B cell (primary cell): ENCODE data around the gene FYN. TPM values are rescaled to one million over a fixed set of nuclear protein-coding genes. Genes with fewer than 3 reads are reported as not detected.

Source experiments
- ATAC-seq: fragments of 200-7000 bp; cut with Tn5 transposase; one replicate; pipeline ENCODE4 v1.10.0; 2021; ENCODE audit warnings: low read depth, mild to moderate bottlenecking, moderate number of reproducible peaks, moderate library complexity
- CTCF ChIA-PET: fragments of 350-600 bp; sonication (Branson Sonifier 250); formaldehyde crosslinking; loops from one replicate; lab custom pipeline; 2021; ENCODE audit warnings: antibody characterized with exemption, inconsistent platforms; lab: Charles Lee
- POLR2A ChIA-PET: fragments of 350-600 bp; sonication (Branson Sonifier 250); formaldehyde crosslinking; loops from one replicate; lab custom pipeline; 2021; ENCODE audit warnings: antibody characterized with exemption; lab: Charles Lee
- DNase-seq: peaks from one replicate; pipeline ENCODE4 v3.0.0; 2013
- H2AFZ ChIP-seq: 2 replicates; pipeline ENCODE4 v1.6.1; 2012; ENCODE audit warnings: mild to moderate bottlenecking, low read depth, low read length; ENCODE audit not compliant: insufficient read depth, poor library complexity, severe bottlenecking
- H3K27ac ChIP-seq, 2 donors: 1 replicate in 1 of 2; 2 replicates in 1 of 2; pipeline ENCODE4 v1.5.1; 2012 to 2013; ENCODE audit warnings: low read length in 2 of 2, mild to moderate bottlenecking in 2 of 2, moderate library complexity in 1 of 2
- H3K27me3 ChIP-seq, 4 experiments: fragments of 200-600 bp in 1 of 4; sonication (generic) in 1 of 4; replicated peaks in 1 of 4; 1 replicate in 2 of 4; 2 replicates in 2 of 4; pipeline versions ENCODE4 v1.6.1 to v1.7.0; 2013 to 2016; ENCODE audit warnings: low read length in 3 of 4, mild to moderate bottlenecking in 2 of 4, mixed read lengths in 1 of 4, moderate library complexity in 1 of 4; ENCODE audit not compliant: insufficient read depth in 4 of 4, control insufficient read depth in 3 of 4; ENCODE audit errors: control extremely low read depth in 1 of 4
- H3K36me3 ChIP-seq, 2 experiments: replicated peaks in 1 of 2; 1 replicate in 1 of 2; 2 replicates in 1 of 2; pipeline versions ENCODE4 v1.6.1 to v1.7.1; 2013; ENCODE audit warnings: low read length in 1 of 2; ENCODE audit not compliant: insufficient read depth in 2 of 2, control insufficient read depth in 1 of 2; ENCODE audit errors: control extremely low read depth in 1 of 2, extremely low read depth in 1 of 2
- H3K4me1 ChIP-seq, 2 donors: fragments of 200-600 bp in 1 of 2; sonication (generic) in 1 of 2; 1 replicate in 1 of 2; 2 replicates in 1 of 2; pipeline versions ENCODE4 v1.5.1 to v1.6.1; 2013 to 2017; ENCODE audit warnings: low read length in 2 of 2; ENCODE audit not compliant: control insufficient read depth in 2 of 2, insufficient read depth in 2 of 2
- H3K4me2 ChIP-seq: replicated peaks from 2 replicates; pipeline ENCODE3; 2012; ENCODE audit warnings: mild to moderate bottlenecking, low read depth, low read length; ENCODE audit not compliant: poor library complexity, severe bottlenecking
- H3K4me3 ChIP-seq, 5 experiments: fragments of 200-600 bp in 1 of 5; sonication (generic) in 1 of 5; 1 replicate in 3 of 5; 2 replicates in 2 of 5; pipeline versions ENCODE4 v1.5.1 to v1.7.0; 2011 to 2016; ENCODE audit warnings: low read length in 4 of 5, mild to moderate bottlenecking in 4 of 5, low read depth in 2 of 5, control low read depth in 1 of 5, moderate library complexity in 1 of 5; ENCODE audit not compliant: insufficient read depth in 1 of 5; ENCODE audit errors: control extremely low read depth in 1 of 5, extremely low read depth in 1 of 5
- H3K79me2 ChIP-seq: fragments of 200-600 bp; sonication (generic); one replicate; pipeline ENCODE4 v1.6.0; 2016; ENCODE audit warnings: low read length; ENCODE audit not compliant: control insufficient read depth, insufficient read depth
- H3K9ac ChIP-seq: fragments of 200-600 bp; sonication (generic); 2 replicates; pipeline ENCODE4 v1.6.1; 2017; ENCODE audit warnings: mild to moderate bottlenecking, low read length, moderate library complexity
- H3K9me3 ChIP-seq, 3 donors: one replicate each; pipeline versions ENCODE4 v1.6.1 to v1.7.1; 2013; ENCODE audit warnings: low read length in 2 of 3; ENCODE audit not compliant: control insufficient read depth in 2 of 3, insufficient read depth in 1 of 3; ENCODE audit errors: control extremely low read depth in 1 of 3
- H4K20me1 ChIP-seq: 2 replicates; pipeline ENCODE4 v1.6.0; 2012; ENCODE audit warnings: mild to moderate bottlenecking, low read length; ENCODE audit not compliant: insufficient read depth, control insufficient read depth, poor library complexity, severe bottlenecking
- H3K27ac Mint-ChIP-seq: one replicate; pipeline ENCODE4 v1.8.0; 2021; ENCODE audit warnings: mixed read lengths
- H3K27me3 Mint-ChIP-seq: one replicate; pipeline ENCODE4 v1.8.0; 2021; ENCODE audit warnings: mixed read lengths
- H3K4me1 Mint-ChIP-seq: one replicate; pipeline ENCODE4 v1.8.0; 2021; ENCODE audit warnings: mixed read lengths
- H3K4me3 Mint-ChIP-seq: one replicate; pipeline ENCODE4 v1.8.0; 2021; ENCODE audit warnings: mixed read lengths
- H3K9me3 Mint-ChIP-seq: one replicate; pipeline ENCODE4 v1.8.0; 2022; ENCODE audit warnings: mixed read lengths; ENCODE audit not compliant: insufficient read depth
- CTCF ChIP-seq: fragments of 200-600 bp; IDR thresholded peaks from one replicate; pipeline ENCODE4 v1.8.0; 2022; ENCODE audit warnings: antibody characterized with exemption, mild to moderate bottlenecking
- EZH2 ChIP-seq: IDR thresholded peaks from 2 replicates; pipeline ENCODE4 v1.6.1; 2012; ENCODE audit warnings: borderline replicate concordance, low read depth, mild to moderate bottlenecking, moderate library complexity, low read length; ENCODE audit not compliant: insufficient read depth, poor library complexity, severe bottlenecking
- WGBS: methylation state at CpG from one replicate; pipeline ENCODE4 v1.1.5; 2013; ENCODE audit warnings: missing lambda C conversion rate; ENCODE audit not compliant: insufficient coverage; 5-methylcytosine and 5-hydroxymethylcytosine counted together
- intact Hi-C: fragments of 100-400 bp; cut with micrococcal nuclease; formaldehyde crosslinking; loops from one replicate; pipeline ENCODE4 v1.10.0; 2022
- polyA plus RNA-seq: library from polyadenylated mRNA; depleted of rRNA; stranded (reverse); fragments of >200 nt; gene quantifications from 2 replicates; pipeline ENCODE4 v1.2.3, GENCODE V29; 2012
- total RNA-seq, 2 donors: library from RNA; stranded (reverse); fragments of 120-200 nt in 1 of 2; gene quantifications; 1 replicate in 1 of 2; 2 replicates in 1 of 2; pipeline versions ENCODE4 v1.2.3 to v1.2.4, GENCODE V29; 2013 to 2022

The FYN gene
- total and polyA plus RNA-seq, 2 donors (not counting 1 experiment from before 2014, with no cell fraction given): 54.1 to 94.0 TPM

GRCh38 chr6:111668410-111668809 is 204.8 kb downstream of the FYN start:
- 100% methylated on average over 2 of the region's 5 CpGs for WGBS
- no peak overlapping the region for H3K27ac Mint-ChIP-seq
- Histone ChIP-seq H3K4me1 (no peaks in the 10 kb centered on the region), H3K4me3 (no peak overlapping the region), H3K36me3 (peaks cover 5 to 54% of the 10 kb centered on the region in 2 experiments), H3K27me3 (no peaks in the 10 kb centered on the region), H3K4me2 (no peak overlapping the region), H3K79me2 (no peaks in the 10 kb centered on the region), H3K9me3 (no peaks in the 10 kb centered on the region), H2AFZ (no peak overlapping the region), H3K9ac (no peak overlapping the region), H3K27ac (no peak overlapping the region), H4K20me1 (no peaks in the 10 kb centered on the region)
- no peaks in the 10 kb centered on the region for H3K9me3 Mint-ChIP-seq
- no peak for TF ChIP-seq EZH2
- no peak for TF ChIP-seq CTCF
- no peak overlapping the region for H3K4me3 Mint-ChIP-seq
- intact Hi-C loops: no loop called here
- H3K4me1 Mint-ChIP-seq: no peaks in the 10 kb centered on the region
- ChIA-PET CTCF (no interaction called here), POLR2A (no interaction called here)
- H3K27me3 Mint-ChIP-seq: no peaks in the 10 kb centered on the region
- DNase-seq: no peak
- no peak for ATAC-seq

GRCh38 chr6:111667931-111668330 is 205.3 kb downstream of the FYN start:
- Histone ChIP-seq H3K36me3 (peaks cover 5 to 49% of the 10 kb centered on the region in 2 experiments), H3K27me3 (no peaks in the 10 kb centered on the region), H4K20me1 (no peaks in the 10 kb centered on the region), H3K9me3 (no peaks in the 10 kb centered on the region), H3K4me3 (no peak overlapping the region), H3K79me2 (no peaks in the 10 kb centered on the region), H3K27ac (no peak overlapping the region), H3K9ac (no peak overlapping the region), H3K4me2 (no peak overlapping the region), H2AFZ (no peak overlapping the region), H3K4me1 (peaks cover 0 to 4% of the 10 kb centered on the region in 2 donors)
- ATAC-seq (no peak), DNase-seq (no peak)
- ChIA-PET POLR2A (no interaction called here), CTCF (no interaction called here)
- WGBS: 96% methylated on average over 8 of the region's 8 CpGs
- intact Hi-C loops: no loop called here
- no peak for TF ChIP-seq EZH2
- no peak for TF ChIP-seq CTCF
- Mint-ChIP-seq H3K27ac (no peak overlapping the region), H3K27me3 (no peaks in the 10 kb centered on the region), H3K4me1 (peaks cover 2% of the 10 kb centered on the region), H3K4me3 (no peak overlapping the region), H3K9me3 (no peaks in the 10 kb centered on the region)
